NCI-H345 treated with DMSO at 0.1 percent for 48 hours (cell line): ENCODE data around the gene PTN.
"Not testable (repeated sequence)": the region's sequence is repeated elsewhere in the genome, so short reads cannot be mapped to it uniquely, and the experiment has no call there.

Experiments used
- DNase-seq: peaks from one replicate; lab custom pipeline; 2025; ENCODE audit not compliant: unreplicated experiment; lab: John Stamatoyannopoulos, UW

PTN gene

DNA sequence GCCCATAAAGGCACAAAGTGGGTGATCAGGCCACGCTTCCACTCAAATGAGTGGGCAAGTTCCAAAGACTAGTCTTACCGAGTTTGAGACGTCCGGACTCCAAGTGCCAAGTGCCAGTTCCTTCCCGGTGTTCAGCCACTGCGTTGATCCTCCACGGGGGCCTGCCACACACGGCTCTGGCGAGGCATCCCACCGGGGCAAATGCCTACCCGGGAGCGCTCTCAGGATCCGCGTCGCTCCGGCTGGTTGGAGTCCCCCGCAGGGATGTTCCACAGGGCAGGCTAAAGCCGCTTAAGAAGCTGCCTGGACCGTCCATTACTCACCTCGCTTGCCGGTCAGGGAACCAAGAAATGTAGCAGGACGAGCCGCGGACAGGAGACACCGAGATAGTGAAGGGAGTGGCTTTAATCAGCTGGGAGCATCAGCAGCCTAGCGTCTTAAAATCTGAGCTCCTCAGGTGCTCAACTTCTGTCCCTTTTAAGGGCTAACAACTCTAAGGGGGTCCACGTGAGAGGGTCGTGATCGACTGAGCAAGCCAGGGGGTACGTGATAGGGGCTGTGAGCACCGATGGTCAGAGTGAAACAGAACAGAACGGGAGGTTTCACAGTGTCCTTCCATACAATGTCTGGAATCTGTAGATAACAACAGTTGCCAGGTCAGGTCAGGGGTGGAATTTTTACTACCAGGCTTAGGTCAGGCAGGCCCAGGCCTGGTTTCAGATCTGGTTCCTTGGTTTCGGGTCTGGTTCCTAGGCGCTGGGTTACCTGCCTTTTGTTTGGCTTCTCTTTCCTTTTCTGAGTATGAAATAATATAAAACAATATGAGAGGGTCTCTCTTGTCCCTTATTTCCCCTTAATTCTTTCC, 75.3 kb downstream of the PTN start:
- DNase-seq: not testable (repeated sequence)

- no peak for DNase-seq
Measured at GRCh38 chr7:137266764-137267163, 76.8 kb downstream of the PTN start.

- DNase-seq: not testable (repeated sequence)
Measured at GRCh38 chr7:137265480-137265879, 78.1 kb downstream of the PTN start.

DNA sequence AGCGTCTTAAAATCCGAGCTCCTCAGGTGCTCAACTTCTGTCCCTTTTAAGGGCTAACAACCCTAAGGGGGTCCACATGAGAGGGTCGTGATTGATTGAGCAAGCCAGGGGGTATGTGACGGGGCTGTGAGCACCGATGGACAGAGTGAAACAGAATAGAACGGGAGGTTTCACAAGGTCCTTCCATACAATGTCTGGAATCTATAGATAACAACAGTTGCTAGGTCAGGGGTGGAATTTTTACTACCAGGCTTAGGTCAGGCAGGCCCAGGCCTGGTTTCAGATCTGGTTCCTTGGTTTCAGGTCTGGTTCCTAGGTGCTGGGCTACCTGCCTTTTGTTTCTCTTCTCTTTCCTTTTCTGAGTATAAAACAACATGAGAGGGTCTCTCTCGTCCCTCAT, 80.9 kb downstream of the PTN start:
- no peak for DNase-seq

- DNase-seq: no peak
Measured at GRCh38 chr7:137258552-137258951, 85.0 kb downstream of the PTN start.

- no peak for DNase-seq
Measured at GRCh38 chr7:137254766-137255165, 88.8 kb downstream of the PTN start.

- DNase-seq: no peak
Measured at GRCh38 chr7:137245890-137246289, 97.6 kb downstream of the PTN start.

DNA sequence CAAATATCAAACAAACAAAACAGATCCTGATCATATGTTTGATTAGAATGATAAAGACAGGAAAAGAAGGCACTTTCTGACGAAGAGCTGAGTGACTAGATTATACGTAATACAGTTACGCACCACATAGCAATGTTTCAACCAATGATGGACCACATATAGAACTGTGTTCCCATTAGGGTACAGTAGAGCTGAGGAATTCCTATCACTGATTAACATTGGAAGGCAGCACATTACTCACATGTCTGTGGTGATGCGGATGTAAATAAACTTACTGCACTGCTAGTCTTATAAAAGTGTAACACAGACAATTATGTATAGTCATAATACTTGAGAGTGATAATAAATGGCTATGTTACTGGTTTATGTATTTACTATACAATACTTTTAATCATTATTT, 98.3 kb downstream of the PTN start:
- no peak for DNase-seq

DNA sequence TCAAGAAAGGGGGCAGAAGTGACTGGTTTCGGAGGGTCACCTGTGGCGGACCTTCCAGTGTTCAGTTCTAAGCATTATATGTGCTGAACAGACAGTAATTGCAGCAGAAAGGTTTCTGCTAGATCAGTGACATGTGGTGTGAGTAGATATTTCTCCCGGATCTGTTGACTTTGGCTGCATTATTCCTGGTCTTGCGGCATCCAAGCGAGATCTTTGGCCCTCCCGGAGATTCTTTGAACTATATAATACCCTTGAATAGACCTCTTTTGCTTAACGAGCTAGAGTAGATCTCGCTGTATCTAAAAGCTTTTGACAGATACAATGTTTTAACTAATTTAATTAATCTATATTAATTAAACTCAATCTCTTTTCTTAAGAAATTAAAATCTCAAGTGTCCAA, 99.8 kb downstream of the PTN start:
- no peak for DNase-seq

DNA sequence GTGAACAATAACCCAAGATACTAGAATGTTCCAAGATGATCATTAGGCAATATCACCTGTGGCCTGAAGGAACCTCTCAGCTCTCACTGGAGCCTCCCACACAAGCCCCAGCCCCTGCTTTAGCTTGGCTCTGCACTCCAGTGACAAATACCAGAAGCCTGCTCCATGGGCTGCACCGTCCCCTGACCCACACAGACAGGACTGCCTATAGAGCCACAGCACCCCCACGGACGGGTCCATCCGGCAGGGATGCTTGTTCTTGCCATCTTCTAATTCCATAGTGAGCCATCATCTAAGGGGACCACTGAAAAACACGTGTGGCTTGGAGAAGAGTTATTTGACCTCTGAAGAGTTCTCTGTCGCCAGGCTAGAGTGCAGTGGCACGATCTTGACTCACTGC, 100.9 kb downstream of the PTN start:
- DNase-seq: no peak

DNA sequence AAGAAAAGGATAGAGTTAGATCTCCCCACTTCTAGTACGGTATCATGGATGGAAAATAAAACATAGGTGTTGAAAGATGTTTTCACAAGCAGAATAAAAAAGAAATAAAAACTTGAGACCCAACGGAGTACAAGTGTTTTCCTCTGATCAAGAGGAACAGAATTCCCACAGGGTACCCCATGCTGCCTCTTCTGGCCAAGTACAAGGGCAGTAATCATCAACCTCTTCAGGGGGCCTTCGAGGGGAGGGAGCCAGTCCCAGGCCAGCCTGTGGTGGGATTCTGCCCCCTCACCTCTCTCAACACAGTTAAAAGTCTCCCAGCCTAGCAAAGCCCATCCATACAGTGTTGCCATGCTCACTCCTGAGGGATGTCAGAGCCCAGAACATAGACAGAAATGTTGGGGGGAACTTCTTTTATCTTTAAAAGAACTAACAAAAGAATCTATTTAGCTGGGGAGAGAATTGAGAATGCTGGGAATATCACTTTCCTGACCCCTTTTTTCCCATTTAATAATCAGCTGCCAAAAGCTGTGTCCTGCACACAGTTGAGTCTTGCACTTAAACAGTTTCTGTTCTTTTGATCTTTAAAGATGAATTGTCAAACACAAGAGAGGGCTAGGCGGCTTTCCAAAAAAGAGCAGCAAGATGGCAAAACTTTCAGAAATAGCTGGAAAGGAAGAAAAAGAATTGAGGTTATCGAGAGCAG, 101.7 kb downstream of the PTN start:
- no peak for DNase-seq

- not testable (repeated sequence) for DNase-seq
Measured at GRCh38 chr7:137239186-137239585, 104.3 kb downstream of the PTN start.

- DNase-seq: no peak
Measured at GRCh38 chr7:137235434-137235833, 108.1 kb downstream of the PTN start.

DNA sequence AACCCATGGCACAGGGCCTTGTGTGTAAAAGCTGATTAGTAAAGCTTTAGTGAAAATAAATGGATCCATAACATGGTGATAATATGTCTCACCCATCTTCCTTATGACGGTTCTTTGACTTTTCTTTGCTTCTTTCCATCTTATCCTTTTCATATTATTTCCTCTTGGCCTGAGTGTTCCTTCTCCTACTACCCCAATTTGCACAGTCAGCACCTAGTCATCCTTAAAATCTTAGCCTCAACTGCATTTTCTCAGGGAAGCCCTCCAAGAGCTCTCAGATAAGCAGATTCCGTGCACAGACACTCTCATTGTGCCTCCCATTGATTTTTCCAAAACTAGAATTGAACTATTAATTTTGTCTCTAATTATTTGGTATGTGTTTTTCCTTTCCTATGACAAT, 112.4 kb downstream of the PTN start:
- no peak for DNase-seq

GRCh38 chr7:137221467-137221866, 122.1 kb downstream of the PTN start:
- DNase-seq: no peak

- no peak for DNase-seq
Measured at GRCh38 chr7:137213744-137214143, 129.8 kb downstream of the PTN start.

GRCh38 chr7:137209151-137209817, 134.2 kb downstream of the PTN start:
- DNase-seq: no peak

DNA sequence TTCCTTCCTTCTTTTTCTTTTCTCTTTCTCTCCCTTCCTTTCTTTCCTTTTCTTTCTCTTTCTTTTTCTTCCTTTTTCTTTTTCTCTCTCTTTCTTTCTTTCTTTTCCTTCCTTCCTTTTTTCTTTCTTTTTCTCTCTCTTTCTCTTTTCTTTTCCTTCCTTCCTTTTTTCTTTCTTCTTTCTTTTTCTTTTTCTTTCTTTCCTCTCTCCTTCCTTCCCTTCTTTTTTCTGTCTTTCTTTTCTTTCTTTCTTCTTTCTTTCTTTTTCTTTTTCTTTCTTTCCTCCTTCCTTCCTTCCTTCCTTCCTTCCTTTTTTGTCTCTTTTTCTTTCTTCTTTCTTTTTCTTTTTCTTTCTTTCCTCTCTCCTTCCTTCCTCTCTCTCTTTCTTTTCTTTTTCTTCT, 136.8 kb downstream of the PTN start:
- no peak for DNase-seq

DNA sequence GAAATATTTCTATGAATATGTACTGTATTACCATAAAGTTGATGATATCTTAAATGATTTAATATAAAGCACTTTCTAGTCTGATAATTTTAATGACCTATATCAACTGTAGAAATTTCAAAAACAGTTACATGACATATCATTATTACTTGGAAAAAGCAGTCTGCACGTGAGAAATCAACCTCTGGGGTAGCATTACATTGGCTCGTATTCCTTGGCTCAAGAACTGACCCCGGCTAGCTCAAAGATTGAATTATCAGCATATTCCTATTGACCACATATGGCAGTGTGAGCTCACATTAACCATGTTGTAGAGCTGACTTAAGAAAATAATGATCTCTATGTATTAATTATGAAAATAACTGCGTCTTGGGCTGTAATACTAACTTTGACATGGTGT, 139.3 kb downstream of the PTN start:
- DNase-seq: no peak

DNA sequence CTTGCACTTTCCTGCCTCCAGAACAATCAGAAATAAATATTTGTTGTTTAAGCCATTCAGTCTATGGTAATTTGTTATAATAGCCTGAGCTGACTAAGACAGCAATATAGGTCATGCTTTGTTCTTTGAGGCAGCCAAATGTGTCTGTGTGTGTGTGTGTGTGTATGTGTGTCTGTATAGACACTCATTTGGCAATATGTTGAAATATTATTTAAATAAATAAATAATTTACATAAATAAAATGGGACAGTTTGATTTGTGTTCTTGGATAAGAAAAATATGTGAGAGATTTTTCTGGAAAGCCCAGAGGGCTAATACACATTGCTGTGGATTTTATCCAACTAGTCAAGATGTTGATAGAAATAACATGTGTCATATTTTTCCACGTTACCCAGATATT, 140.2 kb downstream of the PTN start:
- no peak for DNase-seq

DNA sequence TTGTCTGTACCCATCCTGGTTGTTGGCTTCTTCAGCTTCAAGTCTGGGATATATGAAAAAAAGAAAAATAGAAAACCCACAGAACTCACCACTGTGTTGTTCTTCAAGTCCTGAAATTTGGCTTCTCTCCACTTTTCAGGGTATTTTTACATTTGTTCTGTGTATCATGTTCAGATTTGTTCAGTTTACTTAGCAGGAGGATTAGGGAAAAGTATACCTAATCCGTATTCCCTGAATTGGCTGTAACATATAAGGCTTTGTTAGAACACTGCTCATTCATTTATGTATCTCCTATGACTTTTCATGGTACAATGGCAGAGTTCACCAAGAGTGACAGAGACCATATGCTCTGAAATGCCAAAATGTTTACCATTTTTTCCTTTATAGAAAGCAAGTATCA, 146.9 kb downstream of the PTN start:
- no peak for DNase-seq

DNA sequence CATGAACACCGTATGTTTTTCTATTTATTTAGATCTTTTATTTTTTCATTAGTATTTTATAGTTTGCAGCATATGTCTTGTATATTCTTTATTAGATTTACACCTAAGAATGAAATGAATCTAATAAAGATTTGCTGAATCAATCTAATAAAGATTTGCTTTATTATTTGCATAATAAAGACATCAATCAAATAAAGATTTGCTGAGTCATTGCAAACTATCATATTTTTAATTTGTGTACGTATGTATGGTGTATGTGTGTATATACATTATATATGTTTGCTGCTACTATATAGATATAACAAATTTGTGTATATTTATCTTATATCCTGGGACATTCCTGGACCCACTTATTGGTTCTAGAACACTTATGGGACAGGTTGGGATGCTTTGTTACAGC, 147.5 kb downstream of the PTN start:
- no peak for DNase-seq
